IPS DF 19.7 (cell line): ENCODE results near the gene GNS.
"Not testable (repeated sequence)": the region's sequence is repeated elsewhere in the genome, so short reads cannot be mapped to it uniquely, and the experiment has no call there.

Experiments used
- DNase-seq: peaks from one replicate; pipeline ENCODE4 v3.0.0-alpha.2; 2013; ENCODE audit warnings: low read depth, low spot score

GNS gene

GRCh38 chr12:64696080-64696741, 63.0 kb downstream of the GNS start:
- no peak for DNase-seq

DNA sequence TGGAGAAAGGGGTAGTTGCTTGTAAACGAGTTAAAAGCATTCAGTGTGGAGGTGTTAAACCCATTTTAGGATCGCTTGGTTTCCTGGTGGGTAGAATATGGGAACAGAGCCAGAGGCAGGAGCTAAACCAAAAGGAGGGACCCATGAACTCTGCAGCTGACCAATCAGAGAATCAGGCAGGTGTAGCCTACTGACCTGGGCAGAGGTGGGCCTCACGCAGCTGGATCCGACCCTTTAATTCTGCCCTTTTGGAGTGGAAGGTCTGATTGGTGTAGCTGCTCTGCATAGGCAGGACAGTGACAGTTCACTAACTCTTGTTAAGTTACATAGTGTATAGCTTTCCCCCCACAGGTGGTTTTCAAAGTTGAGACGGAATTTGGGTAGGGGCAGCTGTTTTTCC, 63.7 kb downstream of the GNS start:
- DNase-seq, result no peak

GRCh38 chr12:64694130-64695040, 64.8 kb downstream of the GNS start:
- no peak for DNase-seq

GRCh38 chr12:64691795-64692583, 67.2 kb downstream of the GNS start:
- no peak for DNase-seq

GRCh38 chr12:64691227-64691794, 67.9 kb downstream of the GNS start:
- peak; percentile 72 for DNase-seq

DNA sequence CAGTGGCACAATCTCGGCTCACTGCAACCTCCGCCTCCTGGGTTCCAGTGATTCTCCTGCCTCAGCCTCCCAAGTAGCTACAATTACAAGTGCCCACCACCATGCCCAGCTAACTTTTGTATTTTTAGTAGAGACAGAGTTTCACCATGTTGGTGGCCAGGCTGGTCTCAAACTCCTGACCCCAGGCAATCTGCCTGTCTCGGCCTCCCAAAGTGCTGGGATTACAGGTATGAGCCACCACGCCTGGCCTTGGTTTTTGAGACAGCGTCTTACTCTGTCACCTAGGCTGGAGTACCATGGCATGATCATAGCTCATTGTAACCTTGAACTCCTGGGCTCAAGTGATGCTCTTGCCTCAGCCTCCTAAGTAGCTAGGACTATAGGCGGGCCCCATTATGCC, 69.0 kb downstream of the GNS start:
- DNase-seq, result not testable (repeated sequence)

GRCh38 chr12:64688715-64689114, 70.5 kb downstream of the GNS start:
- no peak for DNase-seq

DNA sequence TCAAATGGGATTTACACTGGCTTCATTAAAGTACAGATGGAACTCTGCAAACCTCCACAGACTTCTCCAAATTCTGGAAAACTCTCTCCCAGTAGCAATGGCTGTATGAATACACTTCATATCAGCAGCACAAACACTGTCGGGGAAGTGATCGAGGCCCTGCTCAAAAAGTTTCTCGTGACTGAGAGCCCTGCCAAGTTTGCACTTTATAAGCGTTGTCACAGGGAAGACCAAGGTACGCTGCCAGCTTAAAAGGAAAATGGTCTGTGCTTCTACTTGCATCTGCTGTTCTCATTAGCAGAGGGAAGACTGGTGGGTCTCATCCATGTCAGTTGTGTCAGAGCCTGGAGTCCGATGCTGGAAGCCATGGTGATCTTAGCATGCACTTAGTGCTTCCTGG, 71.0 kb downstream of the GNS start:
- DNase-seq, result no peak

- no peak for DNase-seq
Observed at GRCh38 chr12:64687816-64688215, 71.4 kb downstream of the GNS start.

- DNase-seq, result no peak
Observed at GRCh38 chr12:64685605-64686004, 73.6 kb downstream of the GNS start.

DNA sequence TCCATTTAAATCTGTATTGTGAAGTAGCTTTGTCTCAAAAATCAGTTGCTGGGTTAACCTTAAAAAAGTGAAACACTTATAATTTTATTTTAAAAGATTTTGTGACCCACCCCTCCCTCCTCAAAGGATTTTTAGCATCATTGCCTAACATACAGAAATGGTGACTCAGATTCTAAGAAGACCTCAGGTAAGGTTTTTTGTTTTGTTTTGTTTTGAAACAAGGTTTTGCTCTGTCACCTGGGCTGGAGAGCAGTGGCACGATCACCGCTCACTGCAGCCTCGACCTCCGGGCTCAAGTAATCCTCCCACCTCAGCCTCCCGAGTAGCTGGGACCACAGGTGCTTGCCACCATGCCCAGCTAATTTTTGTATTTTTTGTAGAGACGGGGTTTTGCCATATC, 74.2 kb downstream of the GNS start:
- no peak for DNase-seq

DNA sequence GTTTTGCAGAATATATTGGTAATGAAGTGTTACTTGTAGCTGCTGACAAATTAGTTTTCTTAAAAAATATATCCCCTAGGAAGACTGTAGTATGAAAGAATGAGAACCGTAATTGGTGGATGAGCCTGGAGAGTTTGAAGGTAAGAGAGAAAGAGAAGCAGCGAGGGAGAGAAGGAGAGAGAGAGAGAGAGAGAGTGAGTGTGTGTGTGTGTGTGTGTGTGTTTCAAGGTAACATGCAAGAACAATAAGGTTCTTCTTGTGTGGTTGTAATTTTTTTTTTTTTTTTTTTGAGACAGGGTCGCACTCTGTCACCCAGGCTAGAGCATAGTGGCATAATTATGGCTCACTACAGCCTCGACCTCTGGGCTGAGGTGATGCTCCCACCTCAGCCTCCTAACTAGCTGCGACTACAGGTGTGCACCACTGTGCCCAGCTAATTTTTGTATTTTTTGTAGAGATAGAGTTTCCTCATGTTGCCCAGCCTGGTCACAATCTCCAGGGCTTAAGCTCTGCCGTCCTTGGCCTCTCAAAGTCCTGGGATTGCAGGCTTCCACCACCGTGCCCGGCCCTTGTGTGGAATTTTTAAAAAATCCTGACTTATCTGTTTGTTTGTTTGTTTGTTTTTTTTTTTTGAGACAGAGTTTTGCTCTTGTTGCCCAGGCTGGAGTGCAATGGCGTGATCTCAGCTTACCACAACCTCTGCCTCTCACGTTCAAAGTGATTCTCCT, 75.2 kb downstream of the GNS start:
- DNase-seq, result no peak

GRCh38 chr12:64682572-64683277, 76.5 kb downstream of the GNS start:
- DNase-seq, result no peak

GRCh38 chr12:64681200-64682052, 77.8 kb downstream of the GNS start:
- no peak for DNase-seq

- DNase-seq, result no peak
Observed at GRCh38 chr12:64680235-64680634, 79.0 kb downstream of the GNS start.

DNA sequence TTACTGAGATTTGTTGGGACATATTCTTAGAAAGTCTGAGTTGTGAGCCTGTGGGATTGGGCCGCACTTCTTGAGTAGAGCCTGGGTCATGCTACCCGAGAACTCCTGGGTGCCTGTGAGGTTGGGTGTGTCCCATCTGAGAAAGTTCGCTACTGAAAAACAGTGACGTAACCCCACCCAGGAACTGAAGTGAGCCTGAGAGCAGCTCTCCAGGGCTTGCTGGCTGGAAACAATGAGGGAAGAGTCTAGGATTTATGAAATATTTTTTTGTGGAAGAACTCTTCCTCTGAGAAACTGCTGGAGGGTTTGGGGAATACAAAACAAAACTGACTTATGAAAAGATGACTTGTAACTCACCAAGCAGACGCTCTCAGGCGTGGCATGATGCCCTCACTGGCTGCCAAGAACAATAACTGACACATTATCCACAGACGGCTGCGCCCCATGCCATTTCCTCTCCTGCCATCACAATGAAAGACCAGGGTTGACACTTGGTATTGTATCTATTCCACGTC, 79.7 kb downstream of the GNS start:
- DNase-seq, result no peak

DNA sequence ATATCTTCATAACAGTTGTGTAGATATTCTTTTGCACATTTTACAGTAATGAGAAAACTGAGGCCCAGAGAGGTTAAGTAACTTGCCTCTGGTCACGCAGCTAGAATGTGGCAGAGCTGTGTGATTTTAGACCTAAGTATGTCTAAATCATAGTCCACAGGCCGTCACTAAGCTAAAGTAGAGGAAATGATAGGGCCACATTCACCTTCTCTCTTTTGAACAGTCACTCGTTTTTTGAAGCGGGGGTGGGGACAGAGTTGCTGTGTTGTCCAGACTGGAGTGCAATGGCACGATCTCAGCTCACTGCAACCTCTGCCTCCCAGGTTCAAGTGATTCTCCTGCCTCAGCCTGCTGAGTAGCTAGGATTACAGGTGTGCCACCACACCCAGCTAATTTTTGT, 80.4 kb downstream of the GNS start:
- DNase-seq, result no peak

GRCh38 chr12:64678248-64678647, 81.0 kb downstream of the GNS start:
- no peak for DNase-seq

- no peak for DNase-seq
Observed at GRCh38 chr12:64675795-64676194, 83.4 kb downstream of the GNS start.
